DND-41 (cell line): ENCODE measurements around the gene ABLIM2.

Experiments
- CTCF ChIP-seq: IDR thresholded peaks from 2 replicates; pipeline ENCODE4 v1.5.1; 2012; ENCODE audit warnings: borderline replicate concordance, low read length, moderate library complexity, mild to moderate bottlenecking; ENCODE audit not compliant: poor library complexity, severe bottlenecking; ENCODE audit errors: extremely low read depth
- EZH2 ChIP-seq: IDR thresholded peaks from 3 replicates; pipeline ENCODE4 v1.6.1; 2012; ENCODE audit warnings: borderline replicate concordance, low read depth, mild to moderate bottlenecking, moderate library complexity, low read length, inconsistent platforms; ENCODE audit not compliant: severe bottlenecking

- TF ChIP-seq CTCF = no peak
- TF ChIP-seq EZH2 = no peak
Measured at GRCh38 chr4:7979652-7979968, 179.0 kb downstream of the ABLIM2 start.
